ENCODE results near the gene CAVIN2. TPM values are rescaled to one million over a fixed set of nuclear protein-coding genes. Genes with fewer than 3 reads are reported as not detected.
A peak's percentile ranks its signal among the peaks of the same experiment; 100 is the strongest.

Gene CAVIN2
- polyA plus RNA-seq, 3 donors: 0.07 to 3.1 (median 1.2) TPM

- H2AFZ ChIP-seq (ENCODE audit: insufficient read depth, low read depth, low read length, poor library complexity, severe bottlenecking): no peak overlapping the region
- Mint-ChIP-seq H3K4me3 (no peak overlapping the region), H3K4me1 (peaks cover 7% of the 10 kb centered on the region), H3K9me3 (peaks cover 0 to 2% (median 0%) of the 10 kb centered on the region in 7 donors), H3K27ac (peak overlapping the region in 1 of 7 donors; percentile 57), H3K27me3 (ENCODE audit: low read depth in 3 of 3) (no peaks in the 10 kb centered on the region), H3K36me3 (no peaks in the 10 kb centered on the region)
- no peak overlapping the region for H3K4me3 ChIP-seq (replicated peaks in 1 of 3; ENCODE audit: low read depth in 2 of 3, low read length in 3 of 3)
- no peaks in the 10 kb centered on the region for H3K36me3 ChIP-seq (replicated peaks in 1 of 2; ENCODE audit: control insufficient read depth in 1 of 2, insufficient read depth in 2 of 2, low read length in 2 of 2)
- no peaks in the 10 kb centered on the region for H3K9me3 ChIP-seq (replicated peaks in 1 of 2; ENCODE audit: control insufficient read depth in 1 of 2, insufficient read depth in 1 of 2, low read length in 2 of 2)
- H4K20me1 ChIP-seq (ENCODE audit: insufficient read depth, low read length): no peaks in the 10 kb centered on the region
- no peaks in the 10 kb centered on the region for H3K27me3 ChIP-seq (ENCODE audit: control insufficient read depth in 2 of 2, insufficient read depth in 2 of 2, low read length in 2 of 2)
- TF ChIP-seq CTCF (IDR thresholded peaks at IDR 0.05): no peak
- intact Hi-C loops (cut with micrococcal nuclease): no loop called here
- H3K27ac ChIP-seq (ENCODE audit: low read depth in 1 of 2, low read length in 2 of 2): no peak overlapping the region
- H3K79me2 ChIP-seq (ENCODE audit: insufficient read depth, low read length): no peaks in the 10 kb centered on the region
- H3K9ac ChIP-seq (ENCODE audit: insufficient read depth, low read length, poor library complexity, severe bottlenecking): no peak overlapping the region
- no peaks in the 10 kb centered on the region for H3K4me1 ChIP-seq (ENCODE audit: control insufficient read depth in 1 of 2, insufficient read depth in 2 of 2, low read length in 2 of 2)
- WGBS (ENCODE audit: insufficient coverage): no CpG with 5 or more reads among the region's 1 CpG
- H3K4me2 ChIP-seq (replicated peaks; ENCODE audit: extremely low read depth, low read length, poor library complexity, severe bottlenecking): no peak overlapping the region
- DNase-seq: no peak
These were observed 25.8 kb downstream of the CAVIN2 start for GRCh38 chr2:191821078-191821477.

- intact Hi-C loops (cut with micrococcal nuclease): no loop called here
- H3K27me3 Mint-ChIP-seq (ENCODE audit: low read depth in 3 of 3): no peaks in the 10 kb centered on the region
- peak overlapping the region; percentile 19 for H3K4me2 ChIP-seq (replicated peaks; ENCODE audit: extremely low read depth, low read length, poor library complexity, severe bottlenecking)
These were observed 28.1 kb downstream of the CAVIN2 start for GRCh38 chr2:191818725-191819350.

More at GRCh38 chr2:191818725-191819350, 28.1 kb downstream of the CAVIN2 start:
- no peaks in the 10 kb centered on the region for H3K27me3 ChIP-seq (ENCODE audit: control insufficient read depth in 2 of 2, insufficient read depth in 2 of 2, low read length in 2 of 2)
- no peak for TF ChIP-seq CTCF (IDR thresholded peaks at IDR 0.05)
- no peaks in the 10 kb centered on the region for H3K9me3 ChIP-seq (replicated peaks in 1 of 2; ENCODE audit: control insufficient read depth in 1 of 2, insufficient read depth in 1 of 2, low read length in 2 of 2)
- H3K4me3 ChIP-seq (replicated peaks in 1 of 3; ENCODE audit: low read depth in 2 of 3, low read length in 3 of 3): peak overlapping the region in 1 of 3 experiments; percentile 6
- Mint-ChIP-seq H3K4me1 (peaks cover 7% of the 10 kb centered on the region), H3K4me3 (peak overlapping the region; percentile 50 to 84), H3K36me3 (no peaks in the 10 kb centered on the region), H3K9me3 (peaks cover 0 to 2% (median 0%) of the 10 kb centered on the region in 7 donors), H3K27ac (no peak overlapping the region)
- H2AFZ ChIP-seq (ENCODE audit: insufficient read depth, low read depth, low read length, poor library complexity, severe bottlenecking): peak overlapping the region; percentile 62
- no peaks in the 10 kb centered on the region for H3K4me1 ChIP-seq (ENCODE audit: control insufficient read depth in 1 of 2, insufficient read depth in 2 of 2, low read length in 2 of 2)
- no peak for DNase-seq
- no peaks in the 10 kb centered on the region for H4K20me1 ChIP-seq (ENCODE audit: insufficient read depth, low read length)
- no peak overlapping the region for H3K27ac ChIP-seq (ENCODE audit: low read depth in 1 of 2, low read length in 2 of 2)
- H3K36me3 ChIP-seq (replicated peaks in 1 of 2; ENCODE audit: control insufficient read depth in 1 of 2, insufficient read depth in 2 of 2, low read length in 2 of 2): no peaks in the 10 kb centered on the region
- no peaks in the 10 kb centered on the region for H3K79me2 ChIP-seq (ENCODE audit: insufficient read depth, low read length)
- 75% methylated on average over 2 of the region's 7 CpGs for WGBS (ENCODE audit: insufficient coverage)
- no peak overlapping the region for H3K9ac ChIP-seq (ENCODE audit: insufficient read depth, low read length, poor library complexity, severe bottlenecking)
